IMR-90 (cell line): ENCODE results near the gene ERAS. TPM values are rescaled to one million over a fixed set of nuclear protein-coding genes. Genes with fewer than 3 reads are reported as not detected.

Experiments
- ATAC-seq: fragments of 200-7000 bp; cut with Tn5 transposase; 2 replicates; pipeline ENCODE4 v1.9.1; 2020; ENCODE audit warnings: low read depth, mild to moderate bottlenecking, moderate library complexity
- BruUV-seq: library from RNA; stranded (reverse); fragments of 400-500 nt; replicated peaks from 2 replicates; lab custom pipeline; 2021; lab: Mats Ljungman, UMichigan
- CTCF ChIA-PET: fragments of 300-600 bp; formaldehyde crosslinking; extraction: SDS; loops from one replicate; lab custom pipeline; 2021; ENCODE audit warnings: antibody characterized with exemption; lab: Yijun Ruan, JAX
- POLR2A ChIA-PET: fragments of 300-600 bp; sonication (Branson Sonifier 250); formaldehyde crosslinking; loops from one replicate; lab custom pipeline; 2022; ENCODE audit warnings: antibody characterized with exemption; ENCODE audit not compliant: unreplicated experiment; lab: Charles Lee
- DNase-seq: peaks from one replicate; pipeline ENCODE4 v3.0.0; 2013
- H2AFZ ChIP-seq: replicated peaks from 2 replicates; pipeline ENCODE3; 2013; ENCODE audit warnings: low read length, mild to moderate bottlenecking; ENCODE audit not compliant: poor library complexity
- H2AK5ac ChIP-seq: 2 replicates; pipeline ENCODE4 v1.6.1; 2013; ENCODE audit warnings: low read depth, low read length, inconsistent platforms
- H2AK9ac ChIP-seq: replicated peaks from 2 replicates; pipeline ENCODE3; 2013; ENCODE audit warnings: mild to moderate bottlenecking, low read depth, low read length, moderate library complexity; ENCODE audit not compliant: poor library complexity
- H2BK120ac ChIP-seq: 2 replicates; pipeline ENCODE4 v1.6.1; 2013; ENCODE audit warnings: low read depth, low read length, inconsistent platforms
- H2BK15ac ChIP-seq: 3 replicates; pipeline ENCODE4 v1.6.1; 2013; ENCODE audit warnings: low read depth, low read length, inconsistent platforms
- H2BK20ac ChIP-seq: 2 replicates; pipeline ENCODE4 v1.6.1; 2013; ENCODE audit warnings: low read depth, mild to moderate bottlenecking, inconsistent platforms, low read length, moderate library complexity
- H2BK5ac ChIP-seq: 2 replicates; pipeline ENCODE4 v1.6.1; 2013; ENCODE audit warnings: mild to moderate bottlenecking, low read depth, low read length, inconsistent platforms; ENCODE audit not compliant: poor library complexity, severe bottlenecking
- H3K14ac ChIP-seq: replicated peaks from 2 replicates; pipeline ENCODE4 v1.6.1; 2013; ENCODE audit warnings: low read depth, low read length, inconsistent platforms
- H3K18ac ChIP-seq: 2 replicates; pipeline ENCODE4 v1.6.1; 2013; ENCODE audit warnings: low read depth, low read length, control low read depth
- H3K23ac ChIP-seq: 2 replicates; pipeline ENCODE4 v1.6.1; 2013; ENCODE audit warnings: low read depth, low read length, inconsistent platforms
- H3K27ac ChIP-seq: 2 replicates; pipeline ENCODE4 v1.5.1; 2013; ENCODE audit warnings: mild to moderate bottlenecking, control low read depth, low read length; ENCODE audit not compliant: insufficient read depth
- H3K27me3 ChIP-seq: 2 replicates; pipeline ENCODE4 v1.6.1; 2013; ENCODE audit warnings: low read length; ENCODE audit not compliant: control insufficient read depth, insufficient read depth
- H3K36me3 ChIP-seq: 2 replicates; pipeline ENCODE4 v1.6.1; 2013; ENCODE audit warnings: low read length, mixed read lengths; ENCODE audit not compliant: control insufficient read depth, insufficient read depth
- H3K4ac ChIP-seq: 2 replicates; pipeline ENCODE4 v1.6.1; 2013; ENCODE audit warnings: low read depth, low read length, inconsistent platforms
- H3K4me1 ChIP-seq: 2 replicates; pipeline ENCODE4 v1.6.1; 2013; ENCODE audit warnings: low read length, mixed read lengths; ENCODE audit not compliant: control insufficient read depth, insufficient read depth
- H3K4me2 ChIP-seq: 2 replicates; pipeline ENCODE4 v1.6.1; 2013; ENCODE audit warnings: low read depth, mild to moderate bottlenecking, control low read depth, low read length, moderate library complexity
- H3K4me3 ChIP-seq: 2 replicates; pipeline ENCODE4 v1.5.1; 2013; ENCODE audit warnings: low read depth, mild to moderate bottlenecking, control low read depth, low read length, moderate library complexity; ENCODE audit not compliant: insufficient read depth
- H3K56ac ChIP-seq: 2 replicates; pipeline ENCODE4 v1.6.1; 2013; ENCODE audit warnings: low read length, inconsistent platforms; ENCODE audit not compliant: insufficient read depth; ENCODE audit errors: extremely low read depth
- H3K79me1 ChIP-seq, 2 experiments: 2 replicates each; pipeline ENCODE4 v1.6.1; 2013; ENCODE audit warnings: low read length in 2 of 2, inconsistent platforms in 1 of 2, low read depth in 1 of 2
- H3K9ac ChIP-seq: 2 replicates; pipeline ENCODE4 v1.6.1; 2013; ENCODE audit warnings: low read depth, low read length, control low read depth
- H3K9me1 ChIP-seq: 2 replicates; pipeline ENCODE4 v1.6.1; 2013; ENCODE audit warnings: low read length, inconsistent platforms; ENCODE audit not compliant: insufficient read depth
- H3K9me3 ChIP-seq: 2 replicates; pipeline ENCODE4 v1.6.1; 2013; ENCODE audit warnings: low read length; ENCODE audit not compliant: control insufficient read depth, insufficient read depth
- H4K20me1 ChIP-seq: 2 replicates; pipeline ENCODE4 v1.6.1; 2013; ENCODE audit warnings: low read length, inconsistent platforms; ENCODE audit not compliant: insufficient read depth
- H4K5ac ChIP-seq: 2 replicates; pipeline ENCODE4 v1.6.1; 2013; ENCODE audit warnings: mild to moderate bottlenecking, low read depth, low read length, control low read depth
- H4K8ac ChIP-seq, 2 experiments: 2 replicates each; pipeline ENCODE4 v1.6.1; 2013; ENCODE audit warnings: low read depth in 2 of 2, low read length in 2 of 2, control low read depth in 1 of 2, inconsistent platforms in 1 of 2
- H4K91ac ChIP-seq: 2 replicates; pipeline ENCODE4 v1.6.1; 2013; ENCODE audit warnings: low read depth, low read length, inconsistent platforms; ENCODE audit not compliant: insufficient read depth
- CEBPB ChIP-seq: IDR thresholded peaks from 2 replicates; pipeline ENCODE4 v1.6.1; 2012; ENCODE audit warnings: low read depth, low read length, improper control_type of control experiment
- CHD1 ChIP-seq: IDR thresholded peaks from 2 replicates; pipeline ENCODE4 v1.6.1; 2012; ENCODE audit warnings: low read depth, low read length, improper control_type of control experiment
- ELK1 ChIP-seq: fragments of 150-350 bp; IDR thresholded peaks from 2 replicates; pipeline ENCODE4 v1.6.1; 2016; ENCODE audit warnings: low read depth, mild to moderate bottlenecking, low read length, moderate library complexity, borderline replicate concordance
- FOS ChIP-seq: fragments of 150-350 bp; IDR thresholded peaks from 2 replicates; pipeline ENCODE4 v1.6.1; 2016; ENCODE audit warnings: low read depth, low read length
- MAFK ChIP-seq: IDR thresholded peaks from 2 replicates; pipeline ENCODE4 v1.6.1; 2012; ENCODE audit warnings: low read depth, low read length, improper control_type of control experiment
- MAZ ChIP-seq: IDR thresholded peaks from 2 replicates; pipeline ENCODE4 v1.6.1; 2012; ENCODE audit warnings: low read depth, mild to moderate bottlenecking, low read length, improper control_type of control experiment, moderate library complexity, borderline replicate concordance
- MXI1 ChIP-seq: IDR thresholded peaks from 2 replicates; pipeline ENCODE4 v1.6.1; 2012; ENCODE audit warnings: low read depth, mild to moderate bottlenecking, low read length, moderate library complexity, borderline replicate concordance
- RAD21 ChIP-seq: IDR thresholded peaks from 2 replicates; pipeline ENCODE4 v1.6.1; 2012; ENCODE audit warnings: low read length, improper control_type of control experiment
- RFX5 ChIP-seq: IDR thresholded peaks from 2 replicates; pipeline ENCODE4 v1.8.0; 2012; ENCODE audit warnings: low read depth, mild to moderate bottlenecking, low read length, moderate library complexity
- SMC3 ChIP-seq: fragments of 150-350 bp; IDR thresholded peaks from 2 replicates; pipeline ENCODE4 v1.6.1; 2016; ENCODE audit warnings: low read depth, mild to moderate bottlenecking, antibody characterized with exemption, low read length, moderate library complexity
- WGBS, 2 experiments: methylation state at CpG; one replicate each; pipeline versions ENCODE4 v1.1.5 to v1.1.7; 2013; ENCODE audit warnings: missing lambda C conversion rate in 2 of 2; ENCODE audit not compliant: insufficient read length in 1 of 2; ENCODE audit errors: extremely low coverage in 2 of 2; 5-methylcytosine and 5-hydroxymethylcytosine counted together
- dilution Hi-C: fragments of 300-500 bp; cut with HindIII; formaldehyde crosslinking; loops from one replicate; pipeline ENCODE4 v1.14.3; 2018; ENCODE audit warnings: low sequenced_read_pairs; ENCODE audit not compliant: unreplicated experiment
- in situ Hi-C: fragments of 300-500 bp; cut with MboI; formaldehyde crosslinking; loops from 3 replicates; pipeline ENCODE4 v1.14.3; 2019; ENCODE audit warnings: low sequenced_read_pairs, inconsistent platforms, mixed read lengths
- intact Hi-C: fragments of 100-400 bp; cut with micrococcal nuclease; formaldehyde crosslinking; loops from 2 replicates; pipeline ENCODE4 v1.10.0; 2022
- polyA plus RNA-seq, 3 experiments: library from polyadenylated mRNA; depleted of rRNA; stranded (reverse); fragments of >200 nt; gene quantifications; 2 replicates each; pipeline ENCODE4 v1.2.3, GENCODE V29; 2012; ENCODE audit warnings: low replicate concordance in 1 of 3
- total RNA-seq: library from RNA; depleted of rRNA; stranded (reverse); fragments of >200 nt; gene quantifications from 2 replicates; pipeline ENCODE4 v1.2.3, GENCODE V29; 2012
- TF ChIP-seq, protein P1 (sequence below): conservative IDR thresholded peaks from 2 replicates; pipeline ENCODE4 v1.5.1; 2012; ENCODE audit warnings: mild to moderate bottlenecking, low read depth, low read length, improper control_type of control experiment
- TF ChIP-seq, protein P2 (sequence below): fragments of 150-350 bp; IDR thresholded peaks from 2 replicates; pipeline ENCODE4 v1.6.1; 2017; ENCODE audit warnings: mild to moderate bottlenecking, antibody characterized with exemption, low read length, low read depth

Gene ERAS
- total and polyA plus RNA-seq, 2 of the 4 experiments (the other 2 are of a cell fraction) = not detected

- WGBS, 2 experiments = no CpG with 5 or more reads among the region's 8 CpGs
- no peak overlapping the region for H4K8ac ChIP-seq
- no peak overlapping the region for H2BK5ac ChIP-seq
- no peak overlapping the region for H2AK9ac ChIP-seq
- H3K56ac ChIP-seq = no peak overlapping the region
- in situ Hi-C loops (no loop called here), dilution Hi-C loops (no loop called here), intact Hi-C loops (no loop called here)
- H2BK120ac ChIP-seq = no peak overlapping the region
- no peaks in the 10 kb centered on the region; the same call in 1 of the 2 replicates for H3K9me3 ChIP-seq
- no peaks in the 10 kb centered on the region for H3K79me1 ChIP-seq
- ChIA-PET POLR2A (no interaction called here), CTCF (no interaction called here)
- no peak overlapping the region for H2AK5ac ChIP-seq
- H3K4me1 ChIP-seq = no peaks in the 10 kb centered on the region
- no peaks in the 10 kb centered on the region for H3K27me3 ChIP-seq
- H3K18ac ChIP-seq = no peak overlapping the region
- H3K4me3 ChIP-seq = no peak overlapping the region
- no peak overlapping the region for H3K14ac ChIP-seq
- H3K27ac ChIP-seq = no peak overlapping the region
- H3K4me2 ChIP-seq = no peak overlapping the region
- DNase-seq = no peak
- no peak overlapping the region for H3K23ac ChIP-seq
- BruUV-seq = no TSS peak
- no peak overlapping the region for H2AFZ ChIP-seq
- peaks cover 12% of the 10 kb centered on the region for H3K36me3 ChIP-seq
- H4K20me1 ChIP-seq = no peaks in the 10 kb centered on the region
- TF ChIP-seq, protein P1, sequence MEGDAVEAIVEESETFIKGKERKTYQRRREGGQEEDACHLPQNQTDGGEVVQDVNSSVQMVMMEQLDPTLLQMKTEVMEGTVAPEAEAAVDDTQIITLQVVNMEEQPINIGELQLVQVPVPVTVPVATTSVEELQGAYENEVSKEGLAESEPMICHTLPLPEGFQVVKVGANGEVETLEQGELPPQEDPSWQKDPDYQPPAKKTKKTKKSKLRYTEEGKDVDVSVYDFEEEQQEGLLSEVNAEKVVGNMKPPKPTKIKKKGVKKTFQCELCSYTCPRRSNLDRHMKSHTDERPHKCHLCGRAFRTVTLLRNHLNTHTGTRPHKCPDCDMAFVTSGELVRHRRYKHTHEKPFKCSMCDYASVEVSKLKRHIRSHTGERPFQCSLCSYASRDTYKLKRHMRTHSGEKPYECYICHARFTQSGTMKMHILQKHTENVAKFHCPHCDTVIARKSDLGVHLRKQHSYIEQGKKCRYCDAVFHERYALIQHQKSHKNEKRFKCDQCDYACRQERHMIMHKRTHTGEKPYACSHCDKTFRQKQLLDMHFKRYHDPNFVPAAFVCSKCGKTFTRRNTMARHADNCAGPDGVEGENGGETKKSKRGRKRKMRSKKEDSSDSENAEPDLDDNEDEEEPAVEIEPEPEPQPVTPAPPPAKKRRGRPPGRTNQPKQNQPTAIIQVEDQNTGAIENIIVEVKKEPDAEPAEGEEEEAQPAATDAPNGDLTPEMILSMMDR = no peak
- TF ChIP-seq MXI1 (no peak), RAD21 (no peak), MAFK (no peak), RFX5 (no peak), FOS (no peak), MAZ (no peak), SMC3 (no peak), CEBPB (no peak), ELK1 (no peak), CHD1 (no peak)
- TF ChIP-seq, protein P2, sequence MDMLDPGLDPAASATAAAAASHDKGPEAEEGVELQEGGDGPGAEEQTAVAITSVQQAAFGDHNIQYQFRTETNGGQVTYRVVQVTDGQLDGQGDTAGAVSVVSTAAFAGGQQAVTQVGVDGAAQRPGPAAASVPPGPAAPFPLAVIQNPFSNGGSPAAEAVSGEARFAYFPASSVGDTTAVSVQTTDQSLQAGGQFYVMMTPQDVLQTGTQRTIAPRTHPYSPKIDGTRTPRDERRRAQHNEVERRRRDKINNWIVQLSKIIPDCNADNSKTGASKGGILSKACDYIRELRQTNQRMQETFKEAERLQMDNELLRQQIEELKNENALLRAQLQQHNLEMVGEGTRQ = no peak
- H3K4ac ChIP-seq = no peak overlapping the region
- ATAC-seq = no peak
- H3K9me1 ChIP-seq = no peaks in the 10 kb centered on the region
- H2BK15ac ChIP-seq = no peak overlapping the region
- H4K5ac ChIP-seq = no peak overlapping the region
- no peak overlapping the region for H3K9ac ChIP-seq
- H4K91ac ChIP-seq = no peak overlapping the region
- H2BK20ac ChIP-seq = no peak overlapping the region
Observed at GRCh38 chrX:48813644-48814043, 12.7 kb upstream of the ERAS start.
